Skeletal muscle cell (primary cell): Measurements from ENCODE around the gene USP7.
A peak's percentile ranks its signal among the peaks of the same experiment; 100 is the strongest.
"Not testable (repeated sequence)": the region's sequence is repeated elsewhere in the genome, so short reads cannot be mapped to it uniquely, and the experiment has no call there.

ENCODE experiments used
- DNase-seq: peaks from one replicate; pipeline ENCODE4 v3.0.0-alpha.2; 2010; ENCODE audit warnings: low read depth
- H3K4me3 ChIP-seq: 2 replicates; pipeline ENCODE4 v1.5.1; 2011; ENCODE audit warnings: low read depth, mild to moderate bottlenecking, control low read depth, low read length, moderate library complexity

USP7 gene

GRCh38 chr16:8963821-8964441 is at the start of gene USP7:
Gene USP7, minus strand, starts transcription at chr16:8963906. Its CDS starts 621 bp downstream, at chr16:8963285.
- peak; percentile 69 for DNase-seq
- peak within 1 kb of the TSS; percentile 85 for H3K4me3 ChIP-seq

- peak overlapping the region; percentile 10 for H3K4me3 ChIP-seq
- DNase-seq: no peak
Observed at GRCh38 chr16:9013508-9013864, 49.8 kb upstream of the USP7 start.

GRCh38 chr16:9012848-9013507 is 49.3 kb upstream of the USP7 start:
- DNase-seq: no peak
- H3K4me3 ChIP-seq: peak overlapping the region; percentile 10

GRCh38 chr16:9012330-9012729 is 48.6 kb upstream of the USP7 start:
- no peak for DNase-seq
- no peak overlapping the region for H3K4me3 ChIP-seq

GRCh38 chr16:9008601-9009260 is 45.0 kb upstream of the USP7 start:
- H3K4me3 ChIP-seq: peak overlapping the region; percentile 26
- DNase-seq: peak; percentile 18

DNA sequence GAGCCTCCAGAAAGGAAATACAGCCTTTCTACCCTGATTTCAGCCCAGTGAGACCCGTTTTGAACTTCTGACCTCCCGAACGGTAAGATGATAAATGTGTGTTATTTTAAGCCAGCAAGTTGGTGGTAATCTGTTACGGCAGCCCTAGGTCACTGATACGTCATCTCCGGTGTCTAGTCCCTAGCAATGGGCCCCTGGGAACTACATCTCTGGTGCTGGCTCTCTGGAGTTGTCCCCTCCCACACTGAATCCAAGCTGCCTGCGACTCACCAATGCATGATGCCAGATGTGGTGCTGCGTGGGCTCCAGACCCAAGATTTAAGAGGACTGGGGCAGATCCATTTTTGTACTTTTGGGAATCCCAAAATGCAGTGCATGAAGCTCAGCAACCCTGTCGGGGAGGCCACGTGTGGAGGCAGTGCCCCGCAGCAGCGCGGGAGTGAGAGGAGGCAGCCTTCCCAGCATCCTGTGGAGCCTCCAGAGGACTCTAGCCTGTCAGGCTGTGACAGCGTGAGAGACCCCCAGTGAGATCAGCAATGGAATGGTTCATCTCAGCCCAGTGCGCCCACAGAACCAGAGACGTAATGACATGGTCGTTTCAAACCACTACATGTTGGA is 43.6 kb upstream of the USP7 start:
- DNase-seq: peak; percentile 38
- no peak overlapping the region for H3K4me3 ChIP-seq

GRCh38 chr16:9004183-9004582 is 40.5 kb upstream of the USP7 start:
- H3K4me3 ChIP-seq: no peak overlapping the region
- no peak for DNase-seq

DNA sequence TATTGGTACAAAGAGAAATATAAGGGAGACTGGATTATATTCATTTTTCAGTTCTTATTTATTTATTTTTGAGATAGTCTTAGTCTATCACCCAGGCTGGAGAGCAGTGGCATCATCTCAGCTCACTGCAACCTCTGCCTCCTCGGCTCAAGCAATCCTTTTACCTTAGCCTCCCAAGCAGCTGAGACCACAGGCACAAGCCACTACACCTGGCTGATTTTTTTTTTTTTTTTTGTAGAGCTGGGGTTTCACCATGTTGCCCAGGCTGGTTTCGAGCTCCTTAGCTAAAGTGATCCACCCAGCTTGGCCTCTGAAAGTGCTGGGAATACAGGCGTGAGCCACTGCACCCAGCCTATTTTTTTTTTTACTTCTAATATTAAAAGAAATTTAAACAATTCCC is 40.1 kb upstream of the USP7 start:
- no peak for DNase-seq
- H3K4me3 ChIP-seq: no peak overlapping the region

- no peak overlapping the region for H3K4me3 ChIP-seq
- no peak for DNase-seq
Observed at GRCh38 chr16:9003322-9003721, 39.6 kb upstream of the USP7 start.

DNA sequence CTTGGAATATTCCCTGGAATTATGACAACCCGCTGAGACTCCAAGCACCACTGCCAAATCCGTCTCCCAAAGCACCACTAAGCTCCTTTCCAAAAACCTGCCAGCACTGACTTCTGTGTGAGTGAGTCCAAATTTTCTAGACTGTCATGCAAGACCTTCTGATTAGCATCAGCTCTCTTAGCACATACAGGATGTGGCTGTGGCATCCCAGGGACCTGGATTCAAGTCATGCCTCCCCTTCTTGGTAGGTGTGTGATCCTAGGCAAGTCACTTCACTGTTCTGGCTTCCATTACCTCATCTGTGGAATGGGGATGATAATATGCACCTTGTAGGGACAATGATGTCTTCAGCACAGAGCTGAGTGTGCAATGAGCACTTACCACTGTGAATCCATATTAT is 38.3 kb upstream of the USP7 start:
- no peak for DNase-seq

DNA sequence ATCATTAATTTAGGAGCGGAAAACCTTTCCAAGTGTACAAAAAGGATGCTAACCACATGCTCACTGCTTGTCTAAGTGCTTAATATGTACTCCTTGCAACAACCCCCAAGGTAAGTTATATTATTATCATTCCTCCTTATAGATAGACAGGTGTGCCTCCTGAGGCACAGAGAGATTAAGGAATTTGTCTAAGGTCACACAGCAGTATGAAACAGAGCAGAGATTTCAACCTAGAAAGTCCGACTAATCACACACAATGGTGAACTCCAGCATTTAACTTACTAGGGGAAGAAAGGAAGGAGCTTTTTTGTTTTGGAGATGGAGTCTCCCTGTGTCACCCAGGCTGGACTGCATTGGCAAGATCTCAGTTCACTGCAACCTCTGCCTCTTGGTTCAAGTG is 37.0 kb upstream of the USP7 start:
- DNase-seq: no peak

More for the DNA sequence above, 38.3 kb upstream of the USP7 start:
- no peak overlapping the region for H3K4me3 ChIP-seq

DNA sequence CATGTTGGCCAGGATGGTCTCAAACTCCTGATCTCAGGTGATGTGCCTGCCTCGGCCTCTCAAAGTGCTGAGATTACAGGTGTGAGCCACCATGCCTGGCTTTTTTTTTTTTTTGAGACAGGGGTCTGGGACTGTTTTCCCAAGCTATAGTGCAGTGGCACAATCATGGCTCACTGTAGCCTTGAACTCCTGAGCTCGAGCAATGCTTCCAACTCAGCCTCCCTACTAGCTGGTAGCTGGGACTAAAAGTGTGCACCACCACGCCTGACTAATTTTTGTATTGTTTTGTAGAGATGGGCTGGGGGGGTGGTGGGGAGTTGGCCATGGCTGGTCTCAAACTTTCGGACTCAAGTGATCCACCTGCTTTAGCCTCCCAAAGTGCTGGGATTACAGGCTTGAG is 36.1 kb upstream of the USP7 start:
- no peak for DNase-seq
- no peak overlapping the region for H3K4me3 ChIP-seq

More for the DNA sequence above, 37.0 kb upstream of the USP7 start:
- H3K4me3 ChIP-seq: no peak overlapping the region

- DNase-seq: no peak
Observed at GRCh38 chr16:8998108-8998507, 34.4 kb upstream of the USP7 start.

GRCh38 chr16:8996891-8997290 is 33.2 kb upstream of the USP7 start:
- DNase-seq: no peak
- no peak overlapping the region for H3K4me3 ChIP-seq

More at GRCh38 chr16:8998108-8998507, 34.4 kb upstream of the USP7 start:
- H3K4me3 ChIP-seq: no peak overlapping the region

- no peak for DNase-seq
- no peak overlapping the region for H3K4me3 ChIP-seq
Observed at GRCh38 chr16:8990445-8990844, 26.7 kb upstream of the USP7 start.

- DNase-seq: no peak
- no peak overlapping the region for H3K4me3 ChIP-seq
Observed at GRCh38 chr16:8989099-8989878, 25.6 kb upstream of the USP7 start.

DNA sequence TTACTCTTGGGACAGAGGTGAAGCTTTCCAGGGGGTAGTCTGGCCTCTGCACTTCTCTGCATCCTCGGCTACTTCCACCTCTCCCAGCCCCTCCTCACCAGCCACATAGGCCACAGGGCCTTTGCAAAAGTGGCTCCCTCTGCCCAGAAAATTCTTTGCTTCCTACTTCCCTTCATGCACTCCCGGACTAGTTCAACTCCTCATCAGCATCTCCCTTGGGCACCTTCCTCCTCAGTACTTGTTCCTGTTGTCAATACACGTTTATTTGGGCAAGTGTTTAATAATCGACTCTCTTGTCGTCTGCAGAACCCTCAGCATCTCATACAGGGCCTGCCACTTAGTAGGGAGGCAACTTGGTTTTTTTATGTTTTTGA is 23.1 kb upstream of the USP7 start:
- no peak for DNase-seq
- H3K4me3 ChIP-seq: no peak overlapping the region

DNA sequence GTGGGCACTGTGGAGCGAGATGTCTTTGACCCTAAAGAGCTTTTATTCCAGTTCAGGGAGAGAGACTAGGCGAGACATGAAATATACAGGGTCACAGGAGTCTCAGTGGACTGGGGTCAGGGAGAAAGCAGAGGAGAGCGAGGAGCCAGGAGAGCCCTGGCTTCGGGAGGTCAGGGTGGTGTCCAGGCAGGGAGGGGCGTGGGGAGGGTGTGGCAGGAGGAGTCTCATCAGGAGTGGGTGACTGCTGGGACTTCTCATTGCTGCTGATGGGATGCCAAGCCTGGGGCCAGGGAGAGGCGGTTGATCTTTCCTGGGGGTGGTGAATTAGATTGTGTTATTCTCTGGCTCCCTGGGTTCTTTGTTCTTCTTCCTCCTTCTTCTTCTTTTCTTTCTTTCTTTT is 22.4 kb upstream of the USP7 start:
- DNase-seq: no peak
- no peak overlapping the region for H3K4me3 ChIP-seq

- DNase-seq: no peak
Observed at GRCh38 chr16:8982816-8983215, 19.1 kb upstream of the USP7 start.

GRCh38 chr16:8981901-8982300 is 18.2 kb upstream of the USP7 start:
- DNase-seq, H3K4me3 ChIP-seq: not testable (repeated sequence)

More at GRCh38 chr16:8982816-8983215, 19.1 kb upstream of the USP7 start:
- no peak overlapping the region for H3K4me3 ChIP-seq
